Erythroblast (primary cell): ENCODE measurements around the gene SOX12.

Experiments
- DNase-seq, 2 experiments: peaks; one replicate each; lab custom pipeline; 2025; lab: John Stamatoyannopoulos, UW
- GATA1 ChIP-seq: IDR thresholded peaks from 2 replicates; pipeline ENCODE4 v1.6.1; 2011; ENCODE audit warnings: low read depth, mild to moderate bottlenecking, control low read depth, low read length, moderate library complexity
- POLR2A ChIP-seq: IDR thresholded peaks from 2 replicates; pipeline ENCODE4 v1.6.1; 2011; ENCODE audit warnings: mild to moderate bottlenecking, low read length

Gene SOX12

GRCh38 chr20:325045-325888 lies at the start of gene SOX12:
SOX12 (plus strand) TSS chr20:325552; CDS start chr20:325925, 373 bp downstream.
- TF ChIP-seq GATA1 (no peak), POLR2A (peak; percentile 39)
- peak; percentile 95 to 97 for DNase-seq

DNA sequence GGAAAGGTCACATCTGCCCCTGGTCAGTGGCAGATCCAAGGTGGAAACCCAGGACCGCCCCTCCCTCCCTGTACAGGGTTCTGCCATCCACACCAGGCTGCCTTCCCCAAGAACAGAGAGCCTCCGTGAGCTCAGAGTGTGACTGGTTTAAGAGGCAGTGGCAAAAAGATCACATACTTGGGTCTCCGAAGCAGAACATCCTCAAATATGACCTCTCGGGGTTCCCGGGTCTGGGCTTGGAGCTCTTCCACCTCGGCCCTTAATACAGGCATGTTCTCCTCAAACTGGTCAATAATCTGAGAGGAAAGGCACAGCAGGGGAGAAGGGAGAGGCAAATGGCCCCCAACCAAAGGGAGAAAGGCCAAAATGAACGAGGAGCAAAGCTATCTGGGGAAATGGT lies 49.6 kb upstream of the SOX12 start:
- no peak for TF ChIP-seq GATA1
- no peak for TF ChIP-seq POLR2A
- DNase-seq = no peak

- DNase-seq = no peak
- TF ChIP-seq GATA1 (no peak), POLR2A (no peak)
Observed at GRCh38 chr20:276620-277495, 48.5 kb upstream of the SOX12 start.

- TF ChIP-seq POLR2A = no peak
- no peak for TF ChIP-seq GATA1
Observed at GRCh38 chr20:277496-277781, 47.9 kb upstream of the SOX12 start.

GRCh38 chr20:278181-278580 lies 47.2 kb upstream of the SOX12 start:
- no peak for TF ChIP-seq GATA1
- no peak for TF ChIP-seq POLR2A

More at GRCh38 chr20:277496-277781, 47.9 kb upstream of the SOX12 start:
- no peak for DNase-seq

DNA sequence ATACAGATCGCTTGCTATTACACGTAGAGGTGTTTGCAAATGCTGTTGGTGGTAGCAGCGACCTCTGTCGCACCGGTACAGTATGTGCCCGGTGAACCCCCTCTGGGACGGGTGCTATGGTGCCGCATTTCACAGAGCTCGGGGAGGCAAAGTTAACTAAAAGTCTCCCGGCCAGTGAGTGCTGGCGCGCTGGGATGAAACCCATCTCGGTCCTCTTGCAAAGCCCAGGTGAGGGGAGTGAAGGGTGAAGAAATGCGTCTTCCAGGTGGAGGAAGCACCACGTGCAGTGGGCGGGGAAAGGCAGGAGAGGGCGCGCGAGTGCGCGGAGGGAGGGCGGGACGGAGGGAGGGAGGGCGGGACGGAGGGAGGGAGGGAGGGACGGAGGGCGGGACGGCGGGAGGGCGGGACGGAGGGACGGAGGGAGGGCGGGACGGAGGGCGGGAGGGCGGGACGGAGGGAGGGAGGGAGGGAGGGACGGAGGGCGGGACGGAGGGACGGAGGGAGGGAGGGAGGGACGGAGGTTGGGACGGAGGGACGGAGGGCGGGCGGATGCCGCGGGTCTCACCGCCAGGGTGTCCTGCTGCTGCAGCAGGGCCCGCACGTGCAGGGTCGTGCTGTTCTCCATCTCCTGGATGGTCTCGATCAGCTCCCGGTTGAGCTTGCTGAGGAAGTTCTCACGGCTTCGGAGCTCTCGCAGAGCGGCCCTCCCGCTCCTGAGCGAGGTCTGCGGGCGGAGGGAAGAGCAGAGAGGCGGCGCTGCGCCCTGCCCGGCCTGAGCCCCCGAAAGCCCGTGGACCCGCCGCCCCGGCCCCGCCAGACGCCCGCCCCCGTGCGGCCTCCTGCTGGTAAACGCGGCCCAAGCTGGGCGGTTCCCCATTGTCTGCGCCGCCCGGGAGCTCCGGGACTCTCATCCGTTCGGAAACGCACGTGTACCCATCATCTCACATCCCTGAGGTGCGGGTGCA lies 46.5 kb upstream of the SOX12 start:
- DNase-seq = no peak
- TF ChIP-seq POLR2A = no peak
- TF ChIP-seq GATA1 = no peak

More at GRCh38 chr20:278181-278580, 47.2 kb upstream of the SOX12 start:
- no peak for DNase-seq

GRCh38 chr20:284172-284571 lies 41.2 kb upstream of the SOX12 start:
- no peak for DNase-seq
- TF ChIP-seq POLR2A = no peak
- TF ChIP-seq GATA1 = no peak

DNA sequence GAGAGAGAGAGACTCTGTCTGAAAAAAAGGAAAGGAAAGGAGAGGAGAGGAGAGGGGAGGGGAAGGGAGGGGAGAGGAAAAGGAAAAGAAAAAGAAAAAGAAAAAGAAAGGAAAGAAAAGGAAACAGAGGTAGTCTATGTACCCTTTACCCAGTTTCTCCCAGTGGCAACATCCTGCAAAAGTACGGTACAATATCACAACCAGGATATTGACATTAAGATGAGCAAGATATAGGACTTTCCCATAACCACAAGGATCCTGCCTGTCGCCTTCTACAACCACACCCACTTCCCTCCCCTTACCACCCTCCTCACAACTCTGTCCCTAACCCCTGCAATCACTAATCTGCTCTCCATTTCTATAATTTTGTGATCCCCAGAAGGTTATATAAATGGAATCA lies 38.8 kb upstream of the SOX12 start:
- TF ChIP-seq GATA1 (no peak), POLR2A (no peak)
- no peak for DNase-seq

DNA sequence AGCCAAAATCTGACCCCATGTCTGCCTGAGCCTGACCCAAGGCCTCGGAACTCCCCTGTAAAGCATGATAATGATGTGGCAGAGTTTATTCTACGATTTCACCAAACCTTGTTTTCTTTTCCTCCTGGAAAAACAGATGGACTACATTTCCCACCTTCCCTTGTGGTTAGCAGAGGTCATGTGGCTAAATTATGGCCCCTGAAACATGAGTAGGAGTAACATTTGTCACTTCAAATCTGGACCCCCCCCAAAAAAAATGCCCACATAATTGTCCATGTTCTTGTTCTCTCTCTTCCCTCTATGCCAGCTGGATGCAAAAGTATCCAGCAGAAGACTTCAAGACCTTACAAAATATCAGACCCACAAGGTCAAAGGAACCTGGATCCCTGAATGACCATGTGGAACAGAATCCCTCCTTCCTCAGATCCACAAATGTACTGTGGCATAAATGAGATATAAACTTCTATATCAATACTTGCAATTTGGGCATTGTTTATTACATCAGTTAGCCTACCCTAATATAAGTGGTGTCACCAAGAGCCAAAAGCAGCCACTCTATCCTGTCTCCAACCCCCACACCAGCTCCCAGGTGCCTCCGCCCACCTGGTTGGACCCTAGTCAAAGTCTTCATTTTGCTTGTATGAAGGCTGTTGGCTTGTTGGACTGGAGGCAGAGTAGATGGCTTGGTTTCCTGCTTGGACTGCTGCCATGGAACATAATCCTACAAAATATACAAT lies 36.2 kb upstream of the SOX12 start:
- TF ChIP-seq GATA1 (no peak), POLR2A (no peak)
- DNase-seq = peak; percentile 27 to 34

DNA sequence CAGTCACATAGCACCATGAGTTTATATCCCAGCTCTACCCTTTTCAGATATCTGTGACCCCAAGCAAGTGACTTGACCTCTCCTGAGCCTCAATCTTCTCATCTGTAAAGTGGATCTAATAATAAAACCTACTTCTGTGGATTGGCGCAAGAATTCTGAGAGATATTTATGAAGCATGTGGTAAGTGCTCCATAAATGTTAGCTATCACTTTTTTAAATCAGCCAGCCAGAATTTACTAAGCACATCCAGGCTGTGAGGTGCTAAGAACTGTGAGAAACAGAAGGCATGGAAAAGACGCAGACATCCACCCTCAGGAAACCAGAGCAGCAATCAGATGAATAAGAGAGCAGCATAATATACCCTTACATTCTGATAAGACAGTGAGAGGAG lies 35.7 kb upstream of the SOX12 start:
- TF ChIP-seq GATA1 (no peak), POLR2A (no peak)
- DNase-seq = peak; percentile 51 to 61

DNA sequence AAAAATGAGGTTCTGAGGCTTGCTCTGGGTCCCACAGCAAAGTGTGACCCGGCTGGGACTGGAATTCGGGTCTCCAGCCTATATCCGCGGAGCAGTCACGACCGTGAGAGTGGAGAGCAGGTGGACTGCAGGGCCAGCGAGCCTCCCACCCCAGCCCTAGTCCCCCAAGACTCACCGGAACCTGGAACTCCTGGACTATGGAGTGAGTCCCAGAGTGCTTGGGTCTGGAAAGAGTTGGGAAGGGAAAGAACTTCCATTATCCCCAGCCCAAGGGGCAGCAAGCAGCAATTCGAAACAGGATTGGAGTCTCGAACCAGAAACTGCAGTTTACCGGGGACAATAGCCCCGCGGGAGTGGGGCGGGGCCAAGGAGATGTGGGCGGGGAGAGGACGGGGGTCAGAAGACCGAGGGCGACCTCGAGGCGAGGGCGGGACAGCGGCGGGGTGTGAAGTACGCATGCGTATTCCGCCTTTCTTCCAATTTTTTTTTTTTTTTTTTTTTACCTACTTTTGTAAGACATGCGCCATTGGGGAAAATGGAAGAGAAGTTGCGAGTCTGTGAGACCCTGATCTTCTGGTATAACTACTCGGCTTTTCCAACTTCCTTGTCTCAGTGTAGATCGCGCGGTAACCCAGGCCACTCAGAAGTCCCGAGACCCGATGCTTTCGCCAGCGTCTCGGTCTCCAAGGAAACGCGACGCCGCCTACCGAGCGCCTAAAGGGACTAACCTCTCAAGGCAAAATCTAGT lies 35.1 kb upstream of the SOX12 start, which contains the start of gene C20orf96:
Gene C20orf96 (minus strand): TSS at position 667 of the 748 bp plus-strand sequence. CDS start 140 bp downstream, at position 527.
- DNase-seq = peak; percentile 95

GRCh38 chr20:294602-295001 lies 30.8 kb upstream of the SOX12 start:
- DNase-seq = no peak
- TF ChIP-seq GATA1 = no peak
- no peak for TF ChIP-seq POLR2A

More for the DNA sequence above, 35.1 kb upstream of the SOX12 start, which contains the start of gene C20orf96:
- TF ChIP-seq GATA1 = no peak
- TF ChIP-seq POLR2A = peak; percentile 14
